ENCODE results near the gene ATG4D. TPM values are rescaled to one million over a fixed set of nuclear protein-coding genes. Genes with fewer than 3 reads are reported as not detected.
A peak's percentile ranks its signal among the peaks of the same experiment; 100 is the strongest.

The ATG4D gene
- polyA plus RNA-seq, 1 experiment: 13.0 TPM

- no peak for TF ChIP-seq CTCF (IDR thresholded peaks at IDR 0.05; ENCODE audit: insufficient read depth, low read depth, low read length)
- DNase-seq (ENCODE audit: low read depth): no peak
- H3K27me3 ChIP-seq (ENCODE audit: control insufficient read depth, insufficient read depth, low read length): no peaks in the 10 kb centered on the region
- POLR2A ChIA-PET: no interaction called here
- peaks cover 14% of the 10 kb centered on the region for H3K36me3 ChIP-seq (ENCODE audit: control insufficient read depth, insufficient read depth, low read length)
- no peak overlapping the region for H3K4me3 ChIP-seq (ENCODE audit: low read depth, low read length)
- CTCF ChIA-PET: interaction anchor here (1.6 to 1.7 kb wide), 2 partner anchors 8 to 57 kb away, joined by 4 to 6 read pairs; no protein-coding TSS in a partner anchor
These were observed 18.9 kb downstream of the ATG4D start for GRCh38 chr19:10562609-10563008.

GRCh38 chr19:10565028-10565566 is 21.4 kb downstream of the ATG4D start:
- ChIA-PET POLR2A (no interaction called here), CTCF (interaction anchor here (0.7 to 4.1 kb wide), 7 partner anchors 9 to 162 kb away, joined by 3 to 21 read pairs (median 4); partner anchors contain the start of gene CDC37)

GRCh38 chr19:10565567-10566407 is 22.1 kb downstream of the ATG4D start, which contains the start of gene KRI1:
Gene KRI1, minus strand, starts transcription at chr19:10566010. Its CDS starts 11 bp downstream, at chr19:10565999.
- POLR2A ChIA-PET: interaction anchor here (0.5 to 0.6 kb wide), 3 partner anchors 54 to 131 kb away, joined by 3 to 6 read pairs (median 4); no protein-coding TSS in a partner anchor
- CTCF ChIA-PET: interaction anchor here (0.6 to 4.1 kb wide), 14 partner anchors 10 to 311 kb away, joined by 3 to 21 read pairs (median 4); partner anchors contain the start of gene CDC37
- peak; percentile 27 for TF ChIP-seq CTCF (IDR thresholded peaks at IDR 0.05; ENCODE audit: insufficient read depth, low read depth, low read length)
- no peaks in the 10 kb centered on the region for H3K27me3 ChIP-seq (ENCODE audit: control insufficient read depth, insufficient read depth, low read length)
- peak within 1 kb of the TSS; percentile 99 for H3K4me3 ChIP-seq (ENCODE audit: low read depth, low read length)
- peaks cover 2% of the 10 kb centered on the region; the same call in 1 of the 2 replicates for H3K36me3 ChIP-seq (ENCODE audit: control insufficient read depth, insufficient read depth, low read length)
- peak; percentile 84 for DNase-seq (ENCODE audit: low read depth)

More at GRCh38 chr19:10565028-10565566, 21.4 kb downstream of the ATG4D start:
- no peak for DNase-seq (ENCODE audit: low read depth)
- peak; percentile 60 for TF ChIP-seq CTCF (IDR thresholded peaks at IDR 0.05; ENCODE audit: insufficient read depth, low read depth, low read length)
- peaks cover 3% of the 10 kb centered on the region; the same call in 1 of the 2 replicates for H3K36me3 ChIP-seq (ENCODE audit: control insufficient read depth, insufficient read depth, low read length)
- H3K27me3 ChIP-seq (ENCODE audit: control insufficient read depth, insufficient read depth, low read length): no peaks in the 10 kb centered on the region
- peak overlapping the region; percentile 99 for H3K4me3 ChIP-seq (ENCODE audit: low read depth, low read length)

- DNase-seq (ENCODE audit: low read depth): no peak
- no peak for TF ChIP-seq CTCF (IDR thresholded peaks at IDR 0.05; ENCODE audit: insufficient read depth, low read depth, low read length)
- no peaks in the 10 kb centered on the region for H3K36me3 ChIP-seq (ENCODE audit: control insufficient read depth, insufficient read depth, low read length)
- H3K27me3 ChIP-seq (ENCODE audit: control insufficient read depth, insufficient read depth, low read length): no peaks in the 10 kb centered on the region
- peak overlapping the region; percentile 99 for H3K4me3 ChIP-seq (ENCODE audit: low read depth, low read length)
- POLR2A ChIA-PET: interaction anchor here (0.5 to 0.6 kb wide), 3 partner anchors 54 to 132 kb away, joined by 3 to 6 read pairs (median 4); no protein-coding TSS in a partner anchor
- CTCF ChIA-PET: interaction anchor here (0.6 to 4.1 kb wide), 12 partner anchors 10 to 310 kb away, joined by 3 to 21 read pairs (median 4); partner anchors contain the start of gene CDC37
These were observed 22.6 kb downstream of the ATG4D start for GRCh38 chr19:10566408-10566657.

Data from BJ (cell line).